ENCODE measurements around the gene PEX13.

Gene PEX13

DNA sequence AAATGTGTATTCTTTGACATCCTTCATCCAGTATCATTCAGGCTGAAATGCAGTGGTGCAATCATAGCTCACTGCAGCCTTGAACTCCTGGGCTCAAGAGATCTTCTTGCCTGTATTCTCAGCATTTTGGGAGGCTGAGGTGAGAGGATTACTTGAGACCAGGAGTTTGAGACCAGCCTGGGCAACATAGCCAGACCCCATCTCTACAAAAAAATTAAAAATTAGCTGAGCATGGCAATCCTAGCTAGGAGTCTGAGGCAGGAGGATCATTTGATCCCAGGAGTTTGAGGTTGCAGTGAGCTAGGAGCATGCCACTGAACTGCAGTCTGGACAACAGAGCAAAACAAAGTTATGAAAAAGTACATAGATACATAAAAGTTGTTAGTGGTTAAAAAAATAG, 72.3 kb downstream of the PEX13 start (continued):
- TF ChIP-seq, protein P1, sequence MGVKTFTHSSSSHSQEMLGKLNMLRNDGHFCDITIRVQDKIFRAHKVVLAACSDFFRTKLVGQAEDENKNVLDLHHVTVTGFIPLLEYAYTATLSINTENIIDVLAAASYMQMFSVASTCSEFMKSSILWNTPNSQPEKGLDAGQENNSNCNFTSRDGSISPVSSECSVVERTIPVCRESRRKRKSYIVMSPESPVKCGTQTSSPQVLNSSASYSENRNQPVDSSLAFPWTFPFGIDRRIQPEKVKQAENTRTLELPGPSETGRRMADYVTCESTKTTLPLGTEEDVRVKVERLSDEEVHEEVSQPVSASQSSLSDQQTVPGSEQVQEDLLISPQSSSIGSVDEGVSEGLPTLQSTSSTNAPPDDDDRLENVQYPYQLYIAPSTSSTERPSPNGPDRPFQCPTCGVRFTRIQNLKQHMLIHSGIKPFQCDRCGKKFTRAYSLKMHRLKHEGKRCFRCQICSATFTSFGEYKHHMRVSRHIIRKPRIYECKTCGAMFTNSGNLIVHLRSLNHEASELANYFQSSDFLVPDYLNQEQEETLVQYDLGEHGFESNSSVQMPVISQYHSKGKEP (tag by site-specific recombination; IDR thresholded peaks at IDR 0.05) = no peak
- TF ChIP-seq ZNF510 (tag by site-specific recombination; IDR thresholded peaks at IDR 0.05; ENCODE audit: insufficient replicate concordance) = no peak

DNA sequence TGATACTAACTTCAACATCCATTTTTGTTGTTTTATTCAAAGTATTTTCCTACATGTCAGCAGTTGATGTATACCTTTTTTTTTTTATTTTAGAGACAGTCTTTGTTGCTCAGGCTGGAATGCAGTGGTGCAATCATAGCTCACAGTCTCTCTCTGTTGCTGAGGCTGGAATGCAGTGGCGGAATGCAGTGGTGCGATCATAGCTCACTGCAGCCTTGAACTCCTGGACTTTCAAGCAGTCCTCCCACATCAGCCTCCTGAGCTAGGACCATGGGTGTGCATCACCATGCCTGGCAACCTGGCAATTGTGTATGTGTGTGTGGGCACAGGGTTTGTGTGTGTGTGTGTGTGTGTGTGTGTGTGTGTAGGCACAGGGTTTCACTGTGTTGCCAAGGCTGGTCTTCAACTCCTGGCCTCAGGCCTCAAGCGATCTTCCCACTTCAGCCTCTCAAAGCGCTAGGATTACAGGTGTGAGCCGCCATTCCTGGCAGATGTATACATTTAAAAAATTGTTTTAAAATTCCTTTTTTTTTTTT, 72.9 kb downstream of the PEX13 start:
- ChIA-PET POLR2A (no interaction called here), CTCF (interaction anchor here (0.6 kb wide), 1 partner anchor 93 kb away, joined by 3 read pairs; no protein-coding TSS in a partner anchor)
- Histone ChIP-seq H3K4me3 (ENCODE audit: low read depth, low read length) (no peak overlapping the region), H3K9me3 (ENCODE audit: control insufficient read depth, insufficient read depth, low read depth, low read length) (no peaks in the 10 kb centered on the region), H3K4me1 (ENCODE audit: control insufficient read depth, insufficient read depth, low read length) (no peaks in the 10 kb centered on the region), H3K36me3 (ENCODE audit: control insufficient read depth in 2 of 2, insufficient read depth in 1 of 2, low read length in 2 of 2) (peaks cover 24 to 56% of the 10 kb centered on the region in 2 experiments), H3K27ac (ENCODE audit: extremely low read depth, low read depth, low read length) (no peak overlapping the region)
- TF ChIP-seq SP2 (tag by site-specific recombination; IDR thresholded peaks at IDR 0.05) (no peak), ZNF558 (tag by site-specific recombination; IDR thresholded peaks at IDR 0.05) (no peak), ZNF624 (tag by site-specific recombination; IDR thresholded peaks at IDR 0.05) (no peak), ZFHX2 (tag by site-specific recombination; conservative IDR thresholded peaks at IDR 0.05) (peak; percentile 25; the same call in 1 of the 2 replicates)
- TF ChIP-seq, protein P2, sequence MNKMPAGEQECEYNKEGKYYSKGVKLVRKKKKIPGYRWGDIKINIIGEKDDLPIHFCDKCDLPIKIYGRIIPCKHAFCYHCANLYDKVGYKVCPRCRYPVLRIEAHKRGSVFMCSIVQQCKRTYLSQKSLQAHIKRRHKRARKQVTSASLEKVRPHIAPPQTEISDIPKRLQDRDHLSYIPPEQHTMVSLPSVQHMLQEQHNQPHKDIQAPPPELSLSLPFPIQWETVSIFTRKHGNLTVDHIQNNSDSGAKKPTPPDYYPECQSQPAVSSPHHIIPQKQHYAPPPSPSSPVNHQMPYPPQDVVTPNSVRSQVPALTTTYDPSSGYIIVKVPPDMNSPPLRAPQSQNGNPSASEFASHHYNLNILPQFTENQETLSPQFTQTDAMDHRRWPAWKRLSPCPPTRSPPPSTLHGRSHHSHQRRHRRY (tag by site-specific recombination; IDR thresholded peaks at IDR 0.05) = no peak
- TF ChIP-seq, protein P3, sequence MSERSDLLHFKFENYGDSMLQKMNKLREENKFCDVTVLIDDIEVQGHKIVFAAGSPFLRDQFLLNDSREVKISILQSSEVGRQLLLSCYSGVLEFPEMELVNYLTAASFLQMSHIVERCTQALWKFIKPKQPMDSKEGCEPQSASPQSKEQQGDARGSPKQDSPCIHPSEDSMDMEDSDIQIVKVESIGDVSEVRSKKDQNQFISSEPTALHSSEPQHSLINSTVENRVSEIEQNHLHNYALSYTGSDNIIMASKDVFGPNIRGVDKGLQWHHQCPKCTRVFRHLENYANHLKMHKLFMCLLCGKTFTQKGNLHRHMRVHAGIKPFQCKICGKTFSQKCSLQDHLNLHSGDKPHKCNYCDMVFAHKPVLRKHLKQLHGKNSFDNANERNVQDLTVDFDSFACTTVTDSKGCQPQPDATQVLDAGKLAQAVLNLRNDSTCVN (tag by site-specific recombination; optimal IDR thresholded peaks at IDR 0.05) = no peak
- TF ChIP-seq, protein P4, sequence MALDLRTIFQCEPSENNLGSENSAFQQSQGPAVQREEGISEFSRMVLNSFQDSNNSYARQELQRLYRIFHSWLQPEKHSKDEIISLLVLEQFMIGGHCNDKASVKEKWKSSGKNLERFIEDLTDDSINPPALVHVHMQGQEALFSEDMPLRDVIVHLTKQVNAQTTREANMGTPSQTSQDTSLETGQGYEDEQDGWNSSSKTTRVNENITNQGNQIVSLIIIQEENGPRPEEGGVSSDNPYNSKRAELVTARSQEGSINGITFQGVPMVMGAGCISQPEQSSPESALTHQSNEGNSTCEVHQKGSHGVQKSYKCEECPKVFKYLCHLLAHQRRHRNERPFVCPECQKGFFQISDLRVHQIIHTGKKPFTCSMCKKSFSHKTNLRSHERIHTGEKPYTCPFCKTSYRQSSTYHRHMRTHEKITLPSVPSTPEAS (tag by site-specific recombination; IDR thresholded peaks at IDR 0.05) = peak; percentile 51; the same call in 1 of the 2 replicates

DNA sequence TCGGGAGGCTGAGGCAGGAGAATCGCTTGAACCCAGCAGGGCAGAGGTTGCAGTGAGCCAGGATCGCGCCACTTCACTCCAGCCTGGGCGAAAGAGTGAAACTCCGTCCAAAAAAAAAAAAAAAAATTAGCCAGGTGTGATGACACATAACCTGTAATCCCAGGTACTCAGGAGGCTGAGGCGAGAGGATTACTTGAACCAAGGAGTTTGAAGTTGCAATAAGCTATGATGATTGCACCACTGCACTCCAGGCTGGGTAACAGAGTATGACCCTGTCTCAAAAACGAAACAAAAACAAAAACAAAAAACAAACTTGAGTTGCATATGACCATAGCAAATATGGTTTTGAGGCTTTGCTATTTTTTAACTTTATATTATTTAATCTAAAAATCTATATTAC, 74.0 kb downstream of the PEX13 start:
- ChIA-PET POLR2A (interaction anchor here (0.7 kb wide), 1 partner anchor 47 kb away, joined by 3 read pairs; no protein-coding TSS in a partner anchor), CTCF (no interaction called here)
- TF ChIP-seq ZEB2 (tag by site-specific recombination; IDR thresholded peaks at IDR 0.05) (0 out of 2 replicates have a peak, but pooled peaks have one; percentile 25), ZNF571 (tag by site-specific recombination; IDR thresholded peaks at IDR 0.05) (no peak)

DNA sequence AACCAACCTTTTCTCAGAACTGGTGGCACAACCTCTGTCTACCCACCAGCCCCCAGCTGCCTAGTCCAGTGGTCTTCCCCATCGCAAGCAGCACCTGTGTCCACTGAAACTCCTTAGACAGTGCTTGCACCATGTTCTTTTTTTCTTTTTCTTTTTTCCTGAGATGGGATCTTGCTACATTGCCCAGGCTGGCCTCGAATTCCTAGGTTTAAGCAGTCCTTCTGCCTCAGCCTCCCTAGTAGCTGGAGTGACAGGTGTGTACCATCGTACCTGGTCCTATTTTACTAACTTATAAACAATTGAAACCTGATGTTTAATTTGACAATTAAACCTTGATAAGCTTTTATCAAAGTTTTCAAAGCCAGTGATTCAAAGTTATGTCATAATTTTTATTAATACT, 78.9 kb downstream of the PEX13 start:
- CTCF ChIA-PET = no interaction called here
- peak; percentile 61; the same call in 1 of the 2 replicates for TF ChIP-seq ZNF121 (tag by site-specific recombination; IDR thresholded peaks at IDR 0.05)
- TF ChIP-seq ZNF19 (tag by site-specific recombination; IDR thresholded peaks at IDR 0.05; ENCODE audit: low read depth) = no peak
- POLR2A ChIA-PET = no interaction called here

More for the DNA sequence above, 74.0 kb downstream of the PEX13 start:
- no peak overlapping the region for H3K27ac ChIP-seq (ENCODE audit: extremely low read depth, low read depth, low read length)
- H3K4me1 ChIP-seq (ENCODE audit: control insufficient read depth, insufficient read depth, low read length) = no peaks in the 10 kb centered on the region
- peaks cover 27 to 46% of the 10 kb centered on the region in 2 experiments for H3K36me3 ChIP-seq (ENCODE audit: control insufficient read depth in 2 of 2, insufficient read depth in 1 of 2, low read length in 2 of 2)
- H3K9me3 ChIP-seq (ENCODE audit: control insufficient read depth, insufficient read depth, low read depth, low read length) = no peaks in the 10 kb centered on the region
- no peak overlapping the region for H3K4me3 ChIP-seq (ENCODE audit: low read depth, low read length)

More for the DNA sequence above, 78.9 kb downstream of the PEX13 start:
- Histone ChIP-seq H3K4me1 (ENCODE audit: control insufficient read depth, insufficient read depth, low read length) (no peaks in the 10 kb centered on the region), H3K9me3 (ENCODE audit: control insufficient read depth, insufficient read depth, low read depth, low read length) (no peaks in the 10 kb centered on the region), H3K36me3 (ENCODE audit: control insufficient read depth in 2 of 2, insufficient read depth in 1 of 2, low read length in 2 of 2) (peaks cover 6 to 13% of the 10 kb centered on the region in 2 experiments; a peak in 2 of 3 replicates), H3K27ac (ENCODE audit: extremely low read depth, low read depth, low read length) (no peak overlapping the region), H3K4me3 (ENCODE audit: low read depth, low read length) (no peak overlapping the region)
